Right forelimb (tissue), 1 donor: ENCODE measurements around the gene PRIM2.
"Not testable (repeated sequence)": the region's sequence is repeated elsewhere in the genome, so short reads cannot be mapped to it uniquely, and the experiment has no call there.

Source experiments
- DNase-seq: peaks from one replicate; pipeline ENCODE4 v3.0.0-alpha.2; 2018

The PRIM2 gene

GRCh38 chr6:57317060-57317943 is at the start of gene PRIM2:
Gene PRIM2, plus strand, starts transcription at chr6:57317630. Its CDS starts 816 bp downstream, at chr6:57318446.
- DNase-seq = peak; percentile 88

- no peak for DNase-seq
Observed at GRCh38 chr6:57268294-57268640, 49.2 kb upstream of the PRIM2 start.

GRCh38 chr6:57274113-57274824 is 43.2 kb upstream of the PRIM2 start:
- not testable (repeated sequence) for DNase-seq

- DNase-seq = no peak
Observed at GRCh38 chr6:57275384-57275783, 42.0 kb upstream of the PRIM2 start.

- DNase-seq = no peak
Observed at GRCh38 chr6:57276946-57277345, 40.5 kb upstream of the PRIM2 start.

GRCh38 chr6:57278570-57278969 is 38.9 kb upstream of the PRIM2 start:
- DNase-seq = no peak

GRCh38 chr6:57279013-57279412 is 38.4 kb upstream of the PRIM2 start:
- no peak for DNase-seq

GRCh38 chr6:57283106-57283505 is 34.3 kb upstream of the PRIM2 start:
- DNase-seq = no peak

- DNase-seq = no peak
Observed at GRCh38 chr6:57283911-57284455, 33.4 kb upstream of the PRIM2 start.

- not testable (repeated sequence) for DNase-seq
Observed at GRCh38 chr6:57288136-57288535, 29.3 kb upstream of the PRIM2 start.

GRCh38 chr6:57293472-57293871 is 24.0 kb upstream of the PRIM2 start:
- DNase-seq = not testable (repeated sequence)

- no peak for DNase-seq
Observed at GRCh38 chr6:57294862-57295445, 22.5 kb upstream of the PRIM2 start.

GRCh38 chr6:57297505-57297904 is 19.9 kb upstream of the PRIM2 start:
- DNase-seq = no peak

GRCh38 chr6:57298741-57299140 is 18.7 kb upstream of the PRIM2 start:
- DNase-seq = no peak

- DNase-seq = no peak
Observed at GRCh38 chr6:57301757-57302156, 15.7 kb upstream of the PRIM2 start.

GRCh38 chr6:57302477-57302876 is 15.0 kb upstream of the PRIM2 start:
- DNase-seq = no peak

GRCh38 chr6:57303931-57304681 is 13.3 kb upstream of the PRIM2 start:
- no peak for DNase-seq

- no peak for DNase-seq
Observed at GRCh38 chr6:57305107-57305506, 12.3 kb upstream of the PRIM2 start.

GRCh38 chr6:57305761-57306160 is 11.7 kb upstream of the PRIM2 start:
- no peak for DNase-seq

- DNase-seq = no peak
Observed at GRCh38 chr6:57306273-57306672, 11.2 kb upstream of the PRIM2 start.

- DNase-seq = no peak
Observed at GRCh38 chr6:57307850-57308249, 9.6 kb upstream of the PRIM2 start.

GRCh38 chr6:57308755-57309154 is 8.7 kb upstream of the PRIM2 start:
- not testable (repeated sequence) for DNase-seq
